ENCODE results near the gene MLANA.

Gene MLANA

DNA sequence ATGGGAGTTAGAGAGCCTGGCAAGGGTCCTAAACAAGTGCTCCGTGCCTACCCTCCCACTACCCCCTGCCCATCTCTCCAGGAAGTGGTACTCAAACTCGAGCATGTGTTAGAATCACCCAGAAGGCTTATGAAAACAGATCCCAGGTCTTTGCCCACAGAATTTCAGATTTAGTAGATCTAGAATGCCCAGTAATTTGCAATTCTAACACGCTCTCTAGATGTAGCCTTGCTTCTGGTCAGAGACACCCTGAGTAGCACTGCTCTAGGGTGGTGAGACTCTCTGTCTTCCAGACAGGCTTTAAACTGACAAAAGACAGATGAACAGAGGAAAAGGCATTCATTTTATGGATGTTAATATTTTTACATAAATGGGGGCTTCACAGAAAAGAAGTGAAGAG, 37.1 kb upstream of the MLANA start:
- no peak for DNase-seq (ENCODE audit: low read depth)
- Histone ChIP-seq H3K9me3 (ENCODE audit: control insufficient read depth, low read length) (no peaks in the 10 kb centered on the region), H3K4me1 (ENCODE audit: control insufficient read depth, insufficient read depth, low read length) (peaks cover 21% of the 10 kb centered on the region), H3K4me3 (ENCODE audit: low read length) (no peak overlapping the region), H3K9ac (ENCODE audit: low read length) (no peak overlapping the region), H3K36me3 (ENCODE audit: control insufficient read depth, insufficient read depth, low read length, severe bottlenecking) (no peaks in the 10 kb centered on the region), H3K27me3 (replicated peaks; ENCODE audit: control insufficient read depth, insufficient read depth, low read length) (no peaks in the 10 kb centered on the region)

DNA sequence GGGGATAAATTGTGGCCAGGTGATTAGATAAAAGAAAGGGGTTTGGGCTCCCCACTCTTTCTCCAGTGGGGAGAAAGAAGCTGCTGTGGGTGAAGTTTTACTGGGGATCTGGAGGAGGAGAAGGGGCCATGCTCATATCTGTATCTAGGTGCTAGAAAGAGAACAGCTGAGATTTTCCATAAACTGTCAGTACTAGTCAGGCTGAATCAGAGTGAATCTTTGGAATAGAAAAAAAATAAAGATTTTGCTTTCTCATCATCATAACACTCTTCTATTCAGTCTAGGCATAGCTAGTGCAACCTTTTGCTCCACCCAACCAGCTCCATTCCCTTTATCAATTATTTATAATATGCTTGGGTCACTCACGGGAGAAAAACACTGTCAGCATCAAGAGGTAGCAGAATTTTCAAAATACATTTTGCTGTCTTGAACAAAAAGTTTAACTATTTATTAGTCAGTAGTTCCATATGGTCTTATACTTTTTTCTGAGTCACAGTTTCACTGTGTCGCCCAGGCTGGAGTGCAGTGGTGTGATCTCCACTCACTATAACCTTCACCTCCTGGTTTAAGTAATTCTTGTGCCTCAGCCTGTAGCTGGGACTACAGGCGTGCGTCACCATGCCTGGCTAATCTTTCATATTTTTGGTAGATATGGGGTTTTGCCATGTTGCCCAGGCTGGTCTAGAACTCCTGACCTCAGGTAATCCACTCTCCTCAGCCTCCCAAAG, 36.5 kb upstream of the MLANA start:
- Histone ChIP-seq H3K4me3 (ENCODE audit: low read length) (no peak overlapping the region), H3K9ac (ENCODE audit: low read length) (no peak overlapping the region), H3K27me3 (replicated peaks; ENCODE audit: control insufficient read depth, insufficient read depth, low read length) (no peaks in the 10 kb centered on the region), H3K4me1 (ENCODE audit: control insufficient read depth, insufficient read depth, low read length) (peaks cover 21% of the 10 kb centered on the region), H3K9me3 (ENCODE audit: control insufficient read depth, low read length) (no peaks in the 10 kb centered on the region), H3K36me3 (ENCODE audit: control insufficient read depth, insufficient read depth, low read length, severe bottlenecking) (no peaks in the 10 kb centered on the region)
- DNase-seq (ENCODE audit: low read depth): no peak

DNA sequence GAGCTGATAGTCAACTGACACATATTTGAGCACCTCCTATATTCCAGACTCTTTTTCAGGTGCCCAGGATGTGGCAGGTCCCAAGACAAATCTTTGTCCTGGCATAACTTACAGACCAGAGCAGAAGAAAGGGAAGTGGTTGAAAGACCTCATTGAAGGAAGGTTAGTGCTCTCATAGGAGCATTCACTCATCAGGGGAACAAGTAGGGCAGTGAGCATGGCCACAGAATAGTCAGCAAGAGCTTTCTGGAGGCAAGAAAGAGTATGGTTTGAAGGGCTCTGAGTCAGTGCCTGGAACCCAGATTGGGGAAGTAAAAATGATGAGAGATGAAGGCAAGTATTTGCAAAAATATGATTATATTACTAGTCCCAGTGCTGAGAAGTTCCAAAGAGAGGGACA, 32.8 kb upstream of the MLANA start:
- Histone ChIP-seq H3K9ac (ENCODE audit: low read length) (no peak overlapping the region), H3K4me1 (ENCODE audit: control insufficient read depth, insufficient read depth, low read length) (peaks cover 5% of the 10 kb centered on the region), H3K9me3 (ENCODE audit: control insufficient read depth, low read length) (no peaks in the 10 kb centered on the region), H3K36me3 (ENCODE audit: control insufficient read depth, insufficient read depth, low read length, severe bottlenecking) (no peaks in the 10 kb centered on the region), H3K27me3 (replicated peaks; ENCODE audit: control insufficient read depth, insufficient read depth, low read length) (no peaks in the 10 kb centered on the region), H3K4me3 (ENCODE audit: low read length) (no peak overlapping the region)
- DNase-seq (ENCODE audit: low read depth): no peak

DNA sequence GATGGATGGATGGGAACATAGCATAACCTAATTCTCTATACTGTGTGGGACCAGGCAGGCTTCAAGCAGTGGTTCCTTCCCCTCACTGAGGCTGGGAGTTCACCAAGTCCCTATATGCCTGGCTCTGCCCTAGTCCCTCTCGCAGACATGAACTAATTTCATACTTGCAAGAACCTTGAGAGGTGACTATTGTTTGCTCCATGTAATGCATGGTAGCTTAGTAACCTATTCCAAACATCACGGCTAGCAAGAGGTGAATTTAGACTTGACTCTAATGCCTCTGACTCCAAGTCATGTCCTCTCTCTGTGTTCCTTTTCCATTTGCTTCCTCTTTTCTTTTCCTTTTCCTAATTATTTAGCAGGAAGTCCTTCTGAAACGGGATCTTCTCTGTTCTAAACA, 31.9 kb upstream of the MLANA start:
- H3K9me3 ChIP-seq (ENCODE audit: control insufficient read depth, low read length): no peaks in the 10 kb centered on the region
- H3K27me3 ChIP-seq (replicated peaks; ENCODE audit: control insufficient read depth, insufficient read depth, low read length): no peaks in the 10 kb centered on the region
- no peak for DNase-seq (ENCODE audit: low read depth)
- H3K36me3 ChIP-seq (ENCODE audit: control insufficient read depth, insufficient read depth, low read length, severe bottlenecking): no peaks in the 10 kb centered on the region
- no peak overlapping the region for H3K4me3 ChIP-seq (ENCODE audit: low read length)
- peaks cover 5% of the 10 kb centered on the region for H3K4me1 ChIP-seq (ENCODE audit: control insufficient read depth, insufficient read depth, low read length)
- H3K9ac ChIP-seq (ENCODE audit: low read length): no peak overlapping the region

DNA sequence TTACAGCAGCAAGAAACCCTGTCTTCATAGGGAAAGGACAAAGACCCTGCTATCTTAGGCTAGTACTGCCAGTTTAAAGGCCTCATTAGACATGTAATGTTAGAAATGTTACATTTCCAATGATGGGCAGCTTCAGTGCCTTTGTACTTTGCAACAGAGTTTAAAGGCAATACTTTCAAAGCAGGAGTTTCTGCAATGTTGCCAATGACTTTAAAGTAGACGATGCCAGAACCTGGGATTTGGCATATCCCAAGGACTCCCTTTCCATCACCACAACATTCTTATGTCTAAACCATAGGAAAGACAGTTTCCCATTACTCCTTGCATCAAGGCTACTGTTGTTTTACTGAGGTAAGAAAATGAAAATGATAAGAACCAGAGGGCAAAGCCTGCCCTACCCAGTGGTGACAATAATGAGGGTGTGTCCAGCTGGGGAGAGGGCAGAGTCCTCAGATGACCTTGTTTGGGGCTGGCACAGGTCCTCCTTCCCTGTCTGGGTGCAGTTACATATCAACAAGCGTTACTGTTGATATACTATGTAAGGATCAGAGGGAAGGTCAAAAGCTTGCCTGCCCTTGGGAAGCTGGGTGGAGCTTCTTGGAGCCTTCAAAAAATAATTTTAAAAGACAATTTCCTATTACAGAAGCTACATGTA, 27.5 kb upstream of the MLANA start:
- Histone ChIP-seq H3K4me3 (ENCODE audit: low read length) (no peak overlapping the region), H3K9ac (ENCODE audit: low read length) (no peak overlapping the region), H3K36me3 (ENCODE audit: control insufficient read depth, insufficient read depth, low read length, severe bottlenecking) (no peaks in the 10 kb centered on the region), H3K4me1 (ENCODE audit: control insufficient read depth, insufficient read depth, low read length) (no peaks in the 10 kb centered on the region), H3K9me3 (ENCODE audit: control insufficient read depth, low read length) (no peaks in the 10 kb centered on the region), H3K27me3 (replicated peaks; ENCODE audit: control insufficient read depth, insufficient read depth, low read length) (no peaks in the 10 kb centered on the region)
- DNase-seq (ENCODE audit: low read depth): no peak

DNA sequence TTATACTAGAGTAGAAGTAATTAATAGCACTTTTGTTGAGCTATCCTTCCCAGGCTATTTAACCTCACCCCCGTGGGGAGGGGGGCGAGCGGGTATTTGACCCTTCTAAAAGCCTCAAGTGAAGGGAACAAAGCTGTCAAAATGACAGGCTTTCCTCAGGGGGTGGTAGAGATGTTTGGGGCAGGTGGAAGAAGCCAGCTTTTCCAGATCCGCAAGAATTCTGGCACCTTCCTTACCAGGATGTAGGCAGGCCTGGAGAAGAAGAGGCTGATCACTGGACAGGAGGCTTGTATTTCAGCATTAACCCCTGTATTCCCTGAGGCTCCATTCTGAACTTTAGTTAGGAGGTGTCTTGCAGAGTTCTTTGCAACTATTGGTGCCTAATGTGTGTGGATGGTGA, 26.2 kb upstream of the MLANA start:
- no peaks in the 10 kb centered on the region for H3K4me1 ChIP-seq (ENCODE audit: control insufficient read depth, insufficient read depth, low read length)
- no peak for DNase-seq (ENCODE audit: low read depth)
- H3K9me3 ChIP-seq (ENCODE audit: control insufficient read depth, low read length): no peaks in the 10 kb centered on the region
- H3K36me3 ChIP-seq (ENCODE audit: control insufficient read depth, insufficient read depth, low read length, severe bottlenecking): no peaks in the 10 kb centered on the region
- H3K4me3 ChIP-seq (ENCODE audit: low read length): no peak overlapping the region
- H3K27me3 ChIP-seq (replicated peaks; ENCODE audit: control insufficient read depth, insufficient read depth, low read length): no peaks in the 10 kb centered on the region
- H3K9ac ChIP-seq (ENCODE audit: low read length): no peak overlapping the region

DNA sequence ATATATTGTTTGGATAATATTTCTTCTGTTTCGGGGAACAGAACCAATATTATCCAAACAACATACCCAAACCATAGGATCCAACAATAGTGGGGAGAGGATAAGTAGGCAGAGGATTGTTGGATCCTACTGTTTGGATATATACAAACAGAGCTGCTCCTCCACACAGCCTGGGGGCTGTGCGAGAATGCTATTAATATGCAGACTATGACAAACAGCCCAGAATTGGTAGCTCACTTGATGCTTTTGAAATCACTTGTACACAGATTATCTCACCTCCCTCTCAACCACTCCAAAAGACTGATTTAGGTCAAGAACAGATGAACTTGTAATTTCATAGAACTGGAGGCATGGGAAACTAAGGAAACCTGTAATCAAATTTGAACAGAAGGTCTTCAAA, 24.4 kb upstream of the MLANA start:
- H3K9me3 ChIP-seq (ENCODE audit: control insufficient read depth, low read length): no peaks in the 10 kb centered on the region
- H3K27me3 ChIP-seq (replicated peaks; ENCODE audit: control insufficient read depth, insufficient read depth, low read length): no peaks in the 10 kb centered on the region
- H3K9ac ChIP-seq (ENCODE audit: low read length): no peak overlapping the region
- no peaks in the 10 kb centered on the region for H3K36me3 ChIP-seq (ENCODE audit: control insufficient read depth, insufficient read depth, low read length, severe bottlenecking)
- no peaks in the 10 kb centered on the region for H3K4me1 ChIP-seq (ENCODE audit: control insufficient read depth, insufficient read depth, low read length)
- H3K4me3 ChIP-seq (ENCODE audit: low read length): no peak overlapping the region
- no peak for DNase-seq (ENCODE audit: low read depth)

DNA sequence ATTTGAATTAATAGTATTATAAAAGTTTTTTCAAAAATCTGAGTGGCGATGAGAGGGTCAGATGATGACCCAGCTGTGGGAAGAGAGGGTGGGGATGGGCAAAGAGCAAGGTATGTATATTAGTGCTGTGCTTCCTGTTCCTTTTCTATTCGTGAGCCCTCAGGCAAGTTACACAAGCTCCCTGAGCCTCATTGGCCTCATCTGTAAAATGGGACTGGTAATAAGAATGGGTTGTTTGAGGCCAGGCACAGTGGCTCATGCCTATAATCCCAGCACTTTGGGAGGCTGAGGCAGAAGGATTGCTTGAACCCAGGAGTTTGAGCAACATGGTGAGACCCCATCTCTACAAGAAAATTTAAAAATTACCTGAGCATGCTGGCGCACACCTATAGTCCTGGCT, 24.0 kb upstream of the MLANA start:
- no peak overlapping the region for H3K4me3 ChIP-seq (ENCODE audit: low read length)
- no peaks in the 10 kb centered on the region for H3K4me1 ChIP-seq (ENCODE audit: control insufficient read depth, insufficient read depth, low read length)
- H3K27me3 ChIP-seq (replicated peaks; ENCODE audit: control insufficient read depth, insufficient read depth, low read length): no peaks in the 10 kb centered on the region
- no peak for DNase-seq (ENCODE audit: low read depth)
- no peak overlapping the region for H3K9ac ChIP-seq (ENCODE audit: low read length)
- no peaks in the 10 kb centered on the region for H3K36me3 ChIP-seq (ENCODE audit: control insufficient read depth, insufficient read depth, low read length, severe bottlenecking)
- H3K9me3 ChIP-seq (ENCODE audit: control insufficient read depth, low read length): no peaks in the 10 kb centered on the region

DNA sequence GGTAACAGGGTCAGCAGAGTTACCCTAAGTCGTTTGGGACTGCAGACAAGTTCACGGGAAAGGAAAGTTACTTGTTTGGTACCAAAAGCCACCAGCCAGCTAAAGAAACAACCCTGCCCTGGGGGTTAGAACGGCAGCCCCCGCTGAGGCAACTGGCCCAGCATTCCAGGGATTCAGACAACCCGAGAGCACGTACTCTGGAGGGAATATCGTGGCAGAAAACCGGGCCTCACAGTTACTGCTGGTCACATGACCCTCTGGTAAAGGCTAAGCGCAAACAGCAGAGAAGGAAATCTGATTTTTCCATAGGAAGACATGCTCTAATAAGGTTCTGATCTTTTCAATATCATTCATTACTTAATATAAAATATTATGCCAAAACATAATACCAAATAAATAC, 22.5 kb upstream of the MLANA start:
- H3K4me1 ChIP-seq (ENCODE audit: control insufficient read depth, insufficient read depth, low read length): peaks cover 7% of the 10 kb centered on the region
- no peaks in the 10 kb centered on the region for H3K27me3 ChIP-seq (replicated peaks; ENCODE audit: control insufficient read depth, insufficient read depth, low read length)
- no peak overlapping the region for H3K9ac ChIP-seq (ENCODE audit: low read length)
- H3K36me3 ChIP-seq (ENCODE audit: control insufficient read depth, insufficient read depth, low read length, severe bottlenecking): no peaks in the 10 kb centered on the region
- DNase-seq (ENCODE audit: low read depth): no peak
- no peaks in the 10 kb centered on the region for H3K9me3 ChIP-seq (ENCODE audit: control insufficient read depth, low read length)
- H3K4me3 ChIP-seq (ENCODE audit: low read length): no peak overlapping the region

DNA sequence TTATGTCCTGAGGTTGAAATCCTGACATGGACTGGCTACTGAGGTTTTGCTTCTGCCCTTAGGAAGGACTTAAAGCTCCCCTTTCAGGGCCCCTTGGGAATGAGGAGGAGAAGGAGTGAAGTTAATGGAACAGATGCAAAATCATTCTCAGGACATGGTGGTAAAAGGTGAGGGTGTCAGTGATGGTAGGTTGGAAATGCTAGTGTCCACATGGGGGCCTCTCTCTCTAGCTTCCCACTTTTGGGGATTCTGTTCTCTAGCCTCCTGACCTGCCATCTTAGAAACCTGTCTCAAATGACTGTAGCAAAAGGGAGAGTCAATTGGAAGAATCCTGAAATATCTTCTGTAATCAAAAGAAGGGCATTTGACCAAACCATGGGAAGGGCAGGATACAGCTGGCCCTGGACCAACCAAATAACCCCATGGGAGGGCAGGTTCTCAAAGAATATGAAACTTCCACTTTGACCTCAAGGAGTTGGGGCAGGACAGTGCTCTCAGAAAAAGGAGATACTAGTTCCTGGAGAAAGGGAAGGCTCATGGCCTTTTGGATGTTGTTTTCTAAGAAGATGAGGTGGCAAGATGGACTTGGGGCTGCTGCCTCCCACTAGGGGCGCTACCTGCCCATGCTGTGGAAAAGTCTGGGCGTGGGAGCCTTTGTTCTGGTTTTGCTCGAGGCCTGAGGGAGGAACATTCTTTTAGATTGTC, 21.2 kb upstream of the MLANA start:
- H3K27me3 ChIP-seq (replicated peaks; ENCODE audit: control insufficient read depth, insufficient read depth, low read length): no peaks in the 10 kb centered on the region
- H3K4me1 ChIP-seq (ENCODE audit: control insufficient read depth, insufficient read depth, low read length): peaks cover 7% of the 10 kb centered on the region
- H3K4me3 ChIP-seq (ENCODE audit: low read length): no peak overlapping the region
- H3K36me3 ChIP-seq (ENCODE audit: control insufficient read depth, insufficient read depth, low read length, severe bottlenecking): no peaks in the 10 kb centered on the region
- no peak for DNase-seq (ENCODE audit: low read depth)
- H3K9me3 ChIP-seq (ENCODE audit: control insufficient read depth, low read length): no peaks in the 10 kb centered on the region
- H3K9ac ChIP-seq (ENCODE audit: low read length): no peak overlapping the region

DNA sequence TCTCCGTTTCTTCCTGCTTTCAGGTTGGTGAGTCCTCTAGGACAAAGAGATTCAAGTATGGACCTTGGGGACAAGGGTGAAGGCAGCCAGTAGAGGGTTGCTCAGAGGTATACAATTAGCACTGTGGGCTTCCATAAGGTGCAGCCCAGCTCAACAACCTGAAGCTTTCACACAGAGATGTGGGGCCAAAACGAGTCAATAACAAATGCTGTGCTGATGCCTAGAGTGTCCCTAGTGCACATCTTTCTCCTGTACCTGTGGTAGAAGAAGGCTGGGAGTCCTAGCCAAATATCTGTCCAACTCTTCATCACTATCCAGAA, 20.7 kb upstream of the MLANA start:
- peaks cover 7% of the 10 kb centered on the region for H3K4me1 ChIP-seq (ENCODE audit: control insufficient read depth, insufficient read depth, low read length)
- no peaks in the 10 kb centered on the region for H3K9me3 ChIP-seq (ENCODE audit: control insufficient read depth, low read length)
- no peak overlapping the region for H3K4me3 ChIP-seq (ENCODE audit: low read length)
- no peak for DNase-seq (ENCODE audit: low read depth)
- no peaks in the 10 kb centered on the region for H3K36me3 ChIP-seq (ENCODE audit: control insufficient read depth, insufficient read depth, low read length, severe bottlenecking)
- H3K9ac ChIP-seq (ENCODE audit: low read length): no peak overlapping the region
- no peaks in the 10 kb centered on the region for H3K27me3 ChIP-seq (replicated peaks; ENCODE audit: control insufficient read depth, insufficient read depth, low read length)

Measured in adipocyte (in vitro differentiated cells).